ENCODE results near the gene ARHGAP42.
"Not testable (repeated sequence)": the region's sequence is repeated elsewhere in the genome, so short reads cannot be mapped to it uniquely, and the experiment has no call there.

The ARHGAP42 gene

GRCh38 chr11:100750566-100750891, 63.4 kb downstream of the ARHGAP42 start:
- not testable (repeated sequence) for H3K9me3 ChIP-seq (ENCODE audit: control insufficient read depth, low read depth, low read length); H3K27ac ChIP-seq (ENCODE audit: low read length); H3K9ac ChIP-seq (ENCODE audit: low read length); H3K27me3 ChIP-seq (ENCODE audit: control insufficient read depth, insufficient read depth, low read length); H3K36me3 ChIP-seq (ENCODE audit: control insufficient read depth, low read depth, low read length); H3K4me3 ChIP-seq (ENCODE audit: low read length)
- H3K4me1 ChIP-seq (ENCODE audit: control insufficient read depth, low read depth, low read length): peaks cover 38% of the 10 kb centered on the region

- Histone ChIP-seq H3K27ac (ENCODE audit: low read length) (no peak overlapping the region), H3K36me3 (ENCODE audit: control insufficient read depth, low read depth, low read length) (no peaks in the 10 kb centered on the region), H3K27me3 (ENCODE audit: control insufficient read depth, insufficient read depth, low read length) (no peaks in the 10 kb centered on the region), H3K4me1 (ENCODE audit: control insufficient read depth, low read depth, low read length) (peaks cover 38% of the 10 kb centered on the region), H3K4me3 (ENCODE audit: low read length) (no peak overlapping the region), H3K9ac (ENCODE audit: low read length) (no peak overlapping the region), H3K9me3 (ENCODE audit: control insufficient read depth, low read depth, low read length) (no peaks in the 10 kb centered on the region)
These were observed 65.5 kb downstream of the ARHGAP42 start for GRCh38 chr11:100752371-100753171.

- H3K27me3 ChIP-seq (ENCODE audit: control insufficient read depth, insufficient read depth, low read length): no peaks in the 10 kb centered on the region
- no peaks in the 10 kb centered on the region for H3K9me3 ChIP-seq (ENCODE audit: control insufficient read depth, low read depth, low read length)
- peak overlapping the region; percentile 17 for H3K27ac ChIP-seq (ENCODE audit: low read length)
- peaks cover 34% of the 10 kb centered on the region for H3K4me1 ChIP-seq (ENCODE audit: control insufficient read depth, low read depth, low read length)
- H3K4me3 ChIP-seq (ENCODE audit: low read length): no peak overlapping the region
- H3K9ac ChIP-seq (ENCODE audit: low read length): no peak overlapping the region
- H3K36me3 ChIP-seq (ENCODE audit: control insufficient read depth, low read depth, low read length): no peaks in the 10 kb centered on the region
These were observed 66.1 kb downstream of the ARHGAP42 start for GRCh38 chr11:100753172-100753543.

DNA sequence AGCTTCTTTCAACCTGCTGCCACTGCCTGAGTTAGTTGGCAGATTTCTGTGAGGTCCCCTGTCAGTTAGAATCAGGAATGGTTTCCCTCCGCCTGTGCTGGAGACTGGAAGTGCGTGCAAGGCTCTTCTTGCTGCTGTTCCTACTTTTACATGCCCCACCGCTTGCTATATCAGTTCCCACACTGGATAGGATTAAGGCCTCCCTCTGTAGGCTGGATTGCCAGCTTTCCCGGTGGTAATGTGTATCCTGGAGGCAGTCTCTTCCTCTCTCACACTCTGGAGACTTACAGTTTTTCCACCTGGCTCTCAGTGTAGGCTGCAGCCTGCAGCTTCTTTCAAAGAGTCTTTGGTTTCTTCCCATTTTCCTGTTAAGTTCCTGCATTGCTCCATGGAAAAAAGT, 66.5 kb downstream of the ARHGAP42 start:
- H3K9me3 ChIP-seq (ENCODE audit: control insufficient read depth, low read depth, low read length): no peaks in the 10 kb centered on the region
- H3K36me3 ChIP-seq (ENCODE audit: control insufficient read depth, low read depth, low read length): no peaks in the 10 kb centered on the region
- no peak overlapping the region for H3K4me3 ChIP-seq (ENCODE audit: low read length)
- peak overlapping the region; percentile 17 for H3K27ac ChIP-seq (ENCODE audit: low read length)
- no peaks in the 10 kb centered on the region for H3K27me3 ChIP-seq (ENCODE audit: control insufficient read depth, insufficient read depth, low read length)
- H3K9ac ChIP-seq (ENCODE audit: low read length): no peak overlapping the region
- H3K4me1 ChIP-seq (ENCODE audit: control insufficient read depth, low read depth, low read length): peaks cover 30% of the 10 kb centered on the region

- H3K9ac ChIP-seq (ENCODE audit: low read length): no peak overlapping the region
- H3K9me3 ChIP-seq (ENCODE audit: control insufficient read depth, low read depth, low read length): no peaks in the 10 kb centered on the region
- no peaks in the 10 kb centered on the region for H3K36me3 ChIP-seq (ENCODE audit: control insufficient read depth, low read depth, low read length)
- no peaks in the 10 kb centered on the region for H3K27me3 ChIP-seq (ENCODE audit: control insufficient read depth, insufficient read depth, low read length)
- no peak overlapping the region for H3K4me3 ChIP-seq (ENCODE audit: low read length)
- peaks cover 21% of the 10 kb centered on the region for H3K4me1 ChIP-seq (ENCODE audit: control insufficient read depth, low read depth, low read length)
- no peak overlapping the region for H3K27ac ChIP-seq (ENCODE audit: low read length)
These were observed 69.5 kb downstream of the ARHGAP42 start for GRCh38 chr11:100756559-100756958.

- Histone ChIP-seq H3K4me3 (ENCODE audit: low read length) (no peak overlapping the region), H3K36me3 (ENCODE audit: control insufficient read depth, low read depth, low read length) (no peaks in the 10 kb centered on the region), H3K4me1 (ENCODE audit: control insufficient read depth, low read depth, low read length) (peaks cover 17% of the 10 kb centered on the region), H3K9ac (ENCODE audit: low read length) (no peak overlapping the region), H3K27me3 (ENCODE audit: control insufficient read depth, insufficient read depth, low read length) (no peaks in the 10 kb centered on the region), H3K27ac (ENCODE audit: low read length) (no peak overlapping the region), H3K9me3 (ENCODE audit: control insufficient read depth, low read depth, low read length) (no peaks in the 10 kb centered on the region)
These were observed 70.6 kb downstream of the ARHGAP42 start for GRCh38 chr11:100757646-100758045.

GRCh38 chr11:100759106-100759505, 72.0 kb downstream of the ARHGAP42 start:
- Histone ChIP-seq H3K9ac (ENCODE audit: low read length) (no peak overlapping the region), H3K27ac (ENCODE audit: low read length) (no peak overlapping the region), H3K36me3 (ENCODE audit: control insufficient read depth, low read depth, low read length) (no peaks in the 10 kb centered on the region), H3K4me1 (ENCODE audit: control insufficient read depth, low read depth, low read length) (peaks cover 4% of the 10 kb centered on the region), H3K27me3 (ENCODE audit: control insufficient read depth, insufficient read depth, low read length) (no peaks in the 10 kb centered on the region), H3K4me3 (ENCODE audit: low read length) (no peak overlapping the region), H3K9me3 (ENCODE audit: control insufficient read depth, low read depth, low read length) (no peaks in the 10 kb centered on the region)

DNA sequence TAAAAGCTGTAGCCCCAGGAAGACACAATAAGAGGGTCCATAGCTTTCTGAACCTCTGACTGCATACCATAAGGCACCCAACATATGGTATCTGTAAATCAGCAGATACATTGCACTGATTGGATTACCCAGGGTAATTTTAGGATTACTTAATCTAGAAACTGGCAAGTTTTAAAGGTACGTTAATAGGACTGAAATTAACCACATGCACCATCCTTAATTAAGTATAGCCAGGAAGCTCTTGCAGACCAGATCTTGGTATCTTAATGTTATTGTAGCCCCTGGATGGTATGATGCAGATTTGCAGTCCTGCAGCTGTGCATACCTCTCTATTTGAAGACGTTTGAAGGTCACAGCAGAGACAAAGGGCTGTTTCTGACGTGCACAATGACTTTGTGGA, 72.8 kb downstream of the ARHGAP42 start:
- H3K27ac ChIP-seq (ENCODE audit: low read length): no peak overlapping the region
- no peak overlapping the region for H3K4me3 ChIP-seq (ENCODE audit: low read length)
- peaks cover 4% of the 10 kb centered on the region for H3K4me1 ChIP-seq (ENCODE audit: control insufficient read depth, low read depth, low read length)
- H3K36me3 ChIP-seq (ENCODE audit: control insufficient read depth, low read depth, low read length): no peaks in the 10 kb centered on the region
- no peaks in the 10 kb centered on the region for H3K27me3 ChIP-seq (ENCODE audit: control insufficient read depth, insufficient read depth, low read length)
- no peaks in the 10 kb centered on the region for H3K9me3 ChIP-seq (ENCODE audit: control insufficient read depth, low read depth, low read length)
- H3K9ac ChIP-seq (ENCODE audit: low read length): no peak overlapping the region

- Histone ChIP-seq H3K4me3 (ENCODE audit: low read length) (no peak overlapping the region), H3K27ac (ENCODE audit: low read length) (no peak overlapping the region)
These were observed 73.7 kb downstream of the ARHGAP42 start for GRCh38 chr11:100760744-100761143.

GRCh38 chr11:100761841-100762240, 74.8 kb downstream of the ARHGAP42 start:
- H3K9me3 ChIP-seq (ENCODE audit: control insufficient read depth, low read depth, low read length): no peaks in the 10 kb centered on the region
- no peak overlapping the region for H3K27ac ChIP-seq (ENCODE audit: low read length)
- H3K36me3 ChIP-seq (ENCODE audit: control insufficient read depth, low read depth, low read length): no peaks in the 10 kb centered on the region
- H3K27me3 ChIP-seq (ENCODE audit: control insufficient read depth, insufficient read depth, low read length): no peaks in the 10 kb centered on the region
- no peak overlapping the region for H3K9ac ChIP-seq (ENCODE audit: low read length)
- H3K4me3 ChIP-seq (ENCODE audit: low read length): no peak overlapping the region
- H3K4me1 ChIP-seq (ENCODE audit: control insufficient read depth, low read depth, low read length): peaks cover 4% of the 10 kb centered on the region

More at GRCh38 chr11:100760744-100761143, 73.7 kb downstream of the ARHGAP42 start:
- H3K4me1 ChIP-seq (ENCODE audit: control insufficient read depth, low read depth, low read length): peaks cover 4% of the 10 kb centered on the region
- no peaks in the 10 kb centered on the region for H3K9me3 ChIP-seq (ENCODE audit: control insufficient read depth, low read depth, low read length)
- H3K27me3 ChIP-seq (ENCODE audit: control insufficient read depth, insufficient read depth, low read length): no peaks in the 10 kb centered on the region
- H3K36me3 ChIP-seq (ENCODE audit: control insufficient read depth, low read depth, low read length): no peaks in the 10 kb centered on the region
- no peak overlapping the region for H3K9ac ChIP-seq (ENCODE audit: low read length)

GRCh38 chr11:100766764-100767163, 79.7 kb downstream of the ARHGAP42 start:
- no peak overlapping the region for H3K4me3 ChIP-seq (ENCODE audit: low read length)
- H3K4me1 ChIP-seq (ENCODE audit: control insufficient read depth, low read depth, low read length): peaks cover 14% of the 10 kb centered on the region
- H3K27ac ChIP-seq (ENCODE audit: low read length): no peak overlapping the region
- H3K27me3 ChIP-seq (ENCODE audit: control insufficient read depth, insufficient read depth, low read length): no peaks in the 10 kb centered on the region
- no peaks in the 10 kb centered on the region for H3K36me3 ChIP-seq (ENCODE audit: control insufficient read depth, low read depth, low read length)
- H3K9ac ChIP-seq (ENCODE audit: low read length): no peak overlapping the region
- H3K9me3 ChIP-seq (ENCODE audit: control insufficient read depth, low read depth, low read length): no peaks in the 10 kb centered on the region

DNA sequence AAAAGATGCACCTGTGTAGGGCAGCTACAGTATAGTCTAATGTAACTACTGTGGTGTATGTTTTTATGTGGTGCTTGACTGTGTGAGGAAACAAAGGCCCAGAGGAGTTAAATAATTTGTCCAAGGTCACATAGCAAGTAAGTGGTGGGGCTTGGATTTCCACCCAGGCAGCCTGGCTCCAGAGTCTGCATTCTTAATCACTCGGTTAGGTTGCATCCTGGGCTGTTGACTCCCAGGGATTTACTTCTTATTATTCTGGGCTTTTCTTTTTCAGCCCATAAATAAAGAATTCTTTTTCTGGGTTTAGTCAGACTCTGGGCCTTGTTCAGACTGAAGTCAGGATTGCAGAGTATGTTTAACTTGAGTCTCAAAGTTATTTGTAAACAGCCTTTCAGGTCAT, 82.1 kb downstream of the ARHGAP42 start:
- Histone ChIP-seq H3K9ac (ENCODE audit: low read length) (peak overlapping the region; percentile 32), H3K4me1 (ENCODE audit: control insufficient read depth, low read depth, low read length) (peaks cover 14% of the 10 kb centered on the region), H3K36me3 (ENCODE audit: control insufficient read depth, low read depth, low read length) (no peaks in the 10 kb centered on the region), H3K4me3 (ENCODE audit: low read length) (no peak overlapping the region), H3K27ac (ENCODE audit: low read length) (no peak overlapping the region), H3K27me3 (ENCODE audit: control insufficient read depth, insufficient read depth, low read length) (no peaks in the 10 kb centered on the region), H3K9me3 (ENCODE audit: control insufficient read depth, low read depth, low read length) (no peaks in the 10 kb centered on the region)

All from iPS-18a (cell line).